Measurements from ENCODE around the gene RNF145.
"Not testable (repeated sequence)": the region's sequence is repeated elsewhere in the genome, so short reads cannot be mapped to it uniquely, and the experiment has no call there.

The RNF145 gene

GRCh38 chr5:159157552-159157951 lies 51.8 kb downstream of the RNF145 start:
- DNase-seq (ENCODE audit: low read depth in 2 of 2) = no peak

GRCh38 chr5:159156426-159157238 lies 52.7 kb downstream of the RNF145 start:
- no peak for DNase-seq (ENCODE audit: low read depth in 2 of 2)

- no peak for DNase-seq (ENCODE audit: low read depth in 2 of 2)
Measured at GRCh38 chr5:159155960-159156359, 53.4 kb downstream of the RNF145 start.

- DNase-seq (ENCODE audit: low read depth in 2 of 2) = no peak
Measured at GRCh38 chr5:159152876-159153275, 56.5 kb downstream of the RNF145 start.

GRCh38 chr5:159149085-159149484 lies 60.3 kb downstream of the RNF145 start:
- no peak for DNase-seq (ENCODE audit: low read depth in 2 of 2)

- no peak for DNase-seq (ENCODE audit: low read depth in 2 of 2)
Measured at GRCh38 chr5:159147976-159148375, 61.4 kb downstream of the RNF145 start.

- DNase-seq (ENCODE audit: low read depth in 2 of 2) = no peak
Measured at GRCh38 chr5:159146839-159147238, 62.5 kb downstream of the RNF145 start.

- DNase-seq (ENCODE audit: low read depth in 2 of 2) = not testable (repeated sequence)
Measured at GRCh38 chr5:159145160-159145559, 64.2 kb downstream of the RNF145 start.

GRCh38 chr5:159139802-159140201 lies 69.6 kb downstream of the RNF145 start:
- DNase-seq (ENCODE audit: low read depth in 2 of 2) = no peak

- no peak for DNase-seq (ENCODE audit: low read depth in 2 of 2)
Measured at GRCh38 chr5:159135896-159136531, 73.3 kb downstream of the RNF145 start.

GRCh38 chr5:159133041-159133741 lies 76.2 kb downstream of the RNF145 start:
- no peak for DNase-seq (ENCODE audit: low read depth in 2 of 2)

- DNase-seq (ENCODE audit: low read depth in 2 of 2) = no peak
Measured at GRCh38 chr5:159132429-159133040, 76.8 kb downstream of the RNF145 start.

- no peak for DNase-seq (ENCODE audit: low read depth in 2 of 2)
Measured at GRCh38 chr5:159131951-159132350, 77.4 kb downstream of the RNF145 start.

- no peak for DNase-seq (ENCODE audit: low read depth in 2 of 2)
Measured at GRCh38 chr5:159130871-159131270, 78.5 kb downstream of the RNF145 start.

- DNase-seq (ENCODE audit: low read depth in 2 of 2) = no peak
Measured at GRCh38 chr5:159128070-159128541, 81.2 kb downstream of the RNF145 start.

GRCh38 chr5:159123700-159124099 lies 85.7 kb downstream of the RNF145 start:
- DNase-seq (ENCODE audit: low read depth in 2 of 2) = no peak

- no peak for DNase-seq (ENCODE audit: low read depth in 2 of 2)
Measured at GRCh38 chr5:159123189-159123588, 86.2 kb downstream of the RNF145 start.

GRCh38 chr5:159121061-159121460 lies 88.3 kb downstream of the RNF145 start:
- DNase-seq (ENCODE audit: low read depth in 2 of 2) = no peak

- no peak for DNase-seq (ENCODE audit: low read depth in 2 of 2)
Measured at GRCh38 chr5:159120446-159120845, 88.9 kb downstream of the RNF145 start.

GRCh38 chr5:159119842-159120241 lies 89.5 kb downstream of the RNF145 start:
- DNase-seq (ENCODE audit: low read depth in 2 of 2) = not testable (repeated sequence)

GRCh38 chr5:159118958-159119659 lies 90.2 kb downstream of the RNF145 start:
- DNase-seq (ENCODE audit: low read depth in 2 of 2) = not testable (repeated sequence)

All from stimulated activated CD4-positive, alpha-beta T cell treated with anti-CD3 and anti-CD28 coated beads, Interleukin-12 subunit alpha, Interleukin-12 subunit beta, amount 100 ng/mL, for 24 hours (primary cell).